K562 (cell line): ENCODE data around the gene RAX. TPM values are rescaled to one million over a fixed set of nuclear protein-coding genes. Genes with fewer than 3 reads are reported as not detected.

ENCODE experiments used
- CEBPG ChIP-seq, 3 experiments: fragments of 200-800 bp in 1 of 3; sonication (Bioruptor generic) in 1 of 3; sonication (generic) in 1 of 3; formaldehyde crosslinking in 1 of 3; IDR thresholded peaks in 2 of 3; conservative IDR thresholded peaks in 1 of 3; 2 replicates each; pipeline versions ENCODE4 v1.6.1 to v1.8.0; 2016 to 2022; ENCODE audit warnings: missing compliant biosample characterization in 2 of 3, missing genetic modification characterization in 2 of 3, mild to moderate bottlenecking in 1 of 3, missing genetic modification reagents in 1 of 3
- HDAC1 ChIP-seq, 2 experiments: fragments of 450-650 bp; IDR thresholded peaks; 2 replicates each; pipeline ENCODE4 v1.6.1; 2016 to 2017; ENCODE audit warnings: inconsistent platforms in 1 of 2, mild to moderate bottlenecking in 1 of 2, moderate library complexity in 1 of 2
- KLF1 ChIP-seq: fragments of 450-650 bp; IDR thresholded peaks from 2 replicates; pipeline ENCODE4 v1.6.1; 2016; ENCODE audit warnings: missing genetic modification characterization, missing compliant biosample characterization
- RAD21 ChIP-seq, 2 experiments: fragments of 250-450 bp in 1 of 2; fragments of 450-650 bp in 1 of 2; sonication (Bioruptor Pico) in 1 of 2; formaldehyde crosslinking in 1 of 2; IDR thresholded peaks in 1 of 2; conservative IDR thresholded peaks in 1 of 2; 2 replicates each; pipeline versions ENCODE4 v1.4.0 to v1.8.0; 2020 to 2022; ENCODE audit warnings: mild to moderate bottlenecking in 2 of 2, moderate library complexity in 1 of 2
- THRA ChIP-seq: fragments of 450-650 bp; IDR thresholded peaks from 2 replicates; pipeline ENCODE4 v1.6.1; 2017; ENCODE audit warnings: mild to moderate bottlenecking, moderate library complexity
- ZBTB1 ChIP-seq: sonication (generic); formaldehyde crosslinking; IDR thresholded peaks from 2 replicates; pipeline ENCODE4 v1.8.1; 2023; ENCODE audit warnings: missing genetic modification reagents, low read depth, mild to moderate bottlenecking, borderline replicate concordance
- polyA plus RNA-seq, 8 experiments: library from polyadenylated mRNA; depleted of rRNA in 4 of 8; stranded (reverse) in 5 of 8; unstranded in 3 of 8; fragments of >200 nt; fragmentation: Nextera tagmentation in 2 of 8; fragmentation: Illumina TruSeq in 1 of 8; extraction: Ambion mirVana in 2 of 8; extraction: Trizol in 1 of 8; gene quantifications; 2 replicates each; pipeline versions ENCODE4 v1.2.1 to v1.2.3, GENCODE V29; 2011 to 2014; ENCODE audit warnings: inconsistent platforms in 1 of 8, missing spikeins in 1 of 8
- total RNA-seq, 7 experiments: library from RNA; depleted of rRNA in 6 of 7; stranded (reverse); fragments of >200 nt in 6 of 7; fragmentation: Illumina TruSeq in 2 of 7; extraction: Trizol in 2 of 7; gene quantifications; 2 replicates each; pipeline versions ENCODE4 v1.2.1 to v1.2.3, GENCODE V29; 2011 to 2021; ENCODE audit warnings: low replicate concordance in 1 of 7
- TF ChIP-seq, protein P1 (sequence below): fragments of 450-650 bp; formaldehyde crosslinking; IDR thresholded peaks from 2 replicates; pipeline ENCODE4 v1.4.0; 2020; ENCODE audit warnings: mild to moderate bottlenecking, moderate library complexity

The RAX gene
- total and polyA plus RNA-seq, 9 of the 15 experiments (the other 6 are each of a cell fraction or from before 2014, with no cell fraction given), result not detected

- TF ChIP-seq THRA, result no peak
- TF ChIP-seq CEBPG (CRISPR knock-in tag; IDR thresholded peaks at IDR 0.05), result peak; percentile 40; the same call in 1 of the 2 replicates
- peak in 1 of 2 experiments; percentile 47; a peak in 1 of 4 replicates for TF ChIP-seq CEBPG (tag; conservative IDR thresholded peaks at IDR 0.05 in 1 of 2, IDR thresholded peaks at IDR 0.05 in 1 of 2)
- TF ChIP-seq HDAC1 (IDR thresholded peaks at IDR 0.05), result no peak
- peak; percentile 66 to 75 for TF ChIP-seq RAD21 (CRISPR knock-in tag; conservative IDR thresholded peaks at IDR 0.05 in 1 of 2, IDR thresholded peaks at IDR 0.05 in 1 of 2)
- no peak for TF ChIP-seq ZBTB1 (CRISPR knock-in tag)
- TF ChIP-seq KLF1 (tag), result no peak
- TF ChIP-seq, protein P1, sequence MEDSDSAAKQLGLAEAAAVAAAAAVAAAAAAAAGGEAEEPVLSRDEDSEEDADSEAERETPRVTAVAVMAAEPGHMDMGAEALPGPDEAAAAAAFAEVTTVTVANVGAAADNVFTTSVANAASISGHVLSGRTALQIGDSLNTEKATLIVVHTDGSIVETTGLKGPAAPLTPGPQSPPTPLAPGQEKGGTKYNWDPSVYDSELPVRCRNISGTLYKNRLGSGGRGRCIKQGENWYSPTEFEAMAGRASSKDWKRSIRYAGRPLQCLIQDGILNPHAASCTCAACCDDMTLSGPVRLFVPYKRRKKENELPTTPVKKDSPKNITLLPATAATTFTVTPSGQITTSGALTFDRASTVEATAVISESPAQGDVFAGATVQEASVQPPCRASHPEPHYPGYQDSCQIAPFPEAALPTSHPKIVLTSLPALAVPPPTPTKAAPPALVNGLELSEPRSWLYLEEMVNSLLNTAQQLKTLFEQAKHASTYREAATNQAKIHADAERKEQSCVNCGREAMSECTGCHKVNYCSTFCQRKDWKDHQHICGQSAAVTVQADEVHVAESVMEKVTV (CRISPR knock-in tag), result peak; percentile 42; the same call in 1 of the 2 replicates
- TF ChIP-seq, all 486 proteins: peak for 7
Observed at GRCh38 chr18:59249199-59249774, 24.0 kb downstream of the RAX start (continued).
